GM10266 (cell line): Measurements from ENCODE around the gene SNX25.

Source experiments
- DNase-seq: peaks from one replicate; pipeline ENCODE4 v3.0.0; 2012; ENCODE audit errors: extremely low spot score
- CTCF ChIP-seq: IDR thresholded peaks from 2 replicates; pipeline ENCODE4 v1.5.1; 2012; ENCODE audit warnings: mild to moderate bottlenecking, low read depth; ENCODE audit not compliant: control insufficient read depth, insufficient read depth; ENCODE audit errors: missing control alignments

Gene SNX25

DNA sequence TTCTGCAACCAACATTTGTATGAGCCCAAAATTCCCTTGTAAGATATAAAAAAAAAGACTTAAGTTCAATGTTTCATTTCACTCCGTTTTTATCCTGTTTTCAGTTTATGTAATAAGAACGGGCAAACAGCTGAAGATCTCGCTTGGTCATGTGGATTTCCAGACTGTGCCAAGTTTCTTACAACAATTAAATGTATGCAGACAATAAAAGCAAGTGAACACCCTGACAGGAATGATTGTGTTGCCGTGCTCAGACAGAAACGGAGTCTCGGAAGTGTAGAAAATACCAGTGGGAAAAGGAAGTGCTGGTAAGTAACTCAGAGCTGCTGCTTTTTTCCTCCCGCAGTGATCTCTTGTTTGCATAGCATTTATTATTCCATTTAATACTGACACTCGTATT lies 190.1 kb downstream of the SNX25 start:
- TF ChIP-seq CTCF = no peak
- no peak for DNase-seq

- TF ChIP-seq CTCF = no peak
- DNase-seq = no peak
These were observed 194.6 kb downstream of the SNX25 start for GRCh38 chr4:185404031-185404430.

GRCh38 chr4:185405296-185405999 lies 196.1 kb downstream of the SNX25 start:
- TF ChIP-seq CTCF = no peak

DNA sequence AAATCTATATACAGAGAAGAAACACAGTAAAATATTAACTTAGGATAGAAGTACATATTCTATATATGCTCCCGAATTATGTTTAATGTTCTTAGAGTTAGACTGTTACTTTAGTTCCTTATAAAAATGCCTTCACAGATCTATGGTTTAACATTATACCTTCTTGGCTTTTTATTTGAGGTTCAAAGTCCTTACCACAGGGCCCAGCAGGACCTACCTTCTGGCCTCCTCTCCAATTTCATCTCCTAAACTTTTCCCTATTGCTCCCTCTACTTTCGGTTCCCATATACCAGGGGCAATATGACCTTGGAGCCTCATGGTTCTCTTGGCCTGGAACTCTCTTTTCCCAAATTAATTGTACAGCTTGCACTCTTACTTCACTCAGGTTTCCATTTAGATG lies 199.0 kb downstream of the SNX25 start:
- DNase-seq = no peak

More at GRCh38 chr4:185405296-185405999, 196.1 kb downstream of the SNX25 start:
- peak; percentile 21 for DNase-seq

GRCh38 chr4:185411849-185412248 lies 202.5 kb downstream of the SNX25 start:
- no peak for DNase-seq
- no peak for TF ChIP-seq CTCF

More for the DNA sequence above, 199.0 kb downstream of the SNX25 start:
- TF ChIP-seq CTCF = no peak

- no peak for TF ChIP-seq CTCF
- DNase-seq = no peak
These were observed 203.0 kb downstream of the SNX25 start for GRCh38 chr4:185412412-185412811.
